GM12878 (cell line): ENCODE measurements around the gene RSPO4. TPM values are rescaled to one million over a fixed set of nuclear protein-coding genes. Genes with fewer than 3 reads are reported as not detected.

ENCODE experiments used
- ATAC-seq: fragments of 200-7000 bp; cut with Tn5 transposase; 3 replicates; pipeline ENCODE4 v1.9.1; 2020; ENCODE audit warnings: mild to moderate bottlenecking, moderate library complexity
- BruUV-seq: library from RNA; stranded (reverse); fragments of 400-500 nt; replicated peaks from 2 replicates; lab custom pipeline; 2021; lab: Mats Ljungman, UMichigan
- CTCF ChIA-PET: fragments of 300-600 bp; sonication (Branson Sonifier 250); formaldehyde crosslinking; extraction: SDS; loops from one replicate; lab custom pipeline; 2021; ENCODE audit warnings: inconsistent platforms; lab: Yijun Ruan, JAX
- POLR2A ChIA-PET: fragments of 350-600 bp; formaldehyde crosslinking; extraction: SDS; loops from one replicate; lab custom pipeline; 2021; ENCODE audit warnings: inconsistent platforms; lab: Charles Lee
- RAD21 ChIA-PET: fragments of 300-600 bp; sonication (Branson Sonifier 250); formaldehyde crosslinking; loops from one replicate; lab custom pipeline; 2023; ENCODE audit warnings: antibody characterized with exemption; ENCODE audit not compliant: unreplicated experiment; lab: Charles Lee
- SMC1A ChIA-PET: fragments of 300-600 bp; sonication (Branson Sonifier 250); formaldehyde crosslinking; loops from one replicate; lab custom pipeline; 2023; ENCODE audit not compliant: unreplicated experiment, uncharacterized antibody; lab: Charles Lee
- DNase-seq: peaks from one replicate; pipeline ENCODE4 v3.0.0-alpha.2; 2011; ENCODE audit warnings: low read depth, low spot score
- FAIRE-seq: peaks from 3 replicates; lab custom pipeline; 2011; peaks lifted over from hg19 to GRCh38; lab: Jason Lieb, UNC
- H2AFZ ChIP-seq: 2 replicates; pipeline ENCODE4 v1.6.0; 2011; ENCODE audit warnings: low read depth, low read length, control low read depth; ENCODE audit not compliant: control insufficient read depth
- H3K27ac ChIP-seq: 2 replicates; pipeline ENCODE4 v1.5.1; 2011; ENCODE audit warnings: control low read depth; ENCODE audit not compliant: control insufficient read depth, insufficient read depth
- H3K27me3 ChIP-seq, 2 experiments: replicated peaks in 1 of 2; 2 replicates each; pipeline versions ENCODE4 v1.6.0 to v1.6.1; 2011; ENCODE audit warnings: low read length in 1 of 2; ENCODE audit not compliant: control insufficient read depth in 2 of 2, insufficient read depth in 2 of 2
- H3K36me3 ChIP-seq, 2 experiments: 2 replicates each; pipeline ENCODE4 v1.5.1; 2011; ENCODE audit warnings: low read length in 1 of 2; ENCODE audit not compliant: control insufficient read depth in 2 of 2, insufficient read depth in 2 of 2
- H3K4me1 ChIP-seq: 2 replicates; pipeline ENCODE4 v1.6.1; 2011; ENCODE audit warnings: mild to moderate bottlenecking, low read length, moderate library complexity, mixed read lengths; ENCODE audit not compliant: control insufficient read depth, insufficient read depth
- H3K4me2 ChIP-seq: 2 replicates; pipeline ENCODE4 v1.6.0; 2011; ENCODE audit warnings: control low read depth; ENCODE audit not compliant: control insufficient read depth, insufficient read depth
- H3K4me3 ChIP-seq: fragments of 200-600 bp; sonication (generic); 2 replicates; pipeline ENCODE4 v1.5.1; 2016
- H3K79me2 ChIP-seq: 2 replicates; pipeline ENCODE4 v1.6.0; 2011; ENCODE audit warnings: low read length; ENCODE audit not compliant: control insufficient read depth, insufficient read depth
- H3K9ac ChIP-seq: 2 replicates; pipeline ENCODE4 v1.8.0; 2011; ENCODE audit warnings: low read length, control low read depth, mixed read lengths; ENCODE audit not compliant: control insufficient read depth, insufficient read depth
- H3K9me3 ChIP-seq: replicated peaks from 3 replicates; pipeline ENCODE4 v1.5.1; 2011; ENCODE audit warnings: mild to moderate bottlenecking, low read length; ENCODE audit not compliant: control insufficient read depth, insufficient read depth
- H4K20me1 ChIP-seq: 2 replicates; pipeline ENCODE4 v1.6.0; 2011; ENCODE audit not compliant: control insufficient read depth, insufficient read depth
- CBFB ChIP-seq: IDR thresholded peaks from 2 replicates; pipeline ENCODE4 v1.6.1; 2016; ENCODE audit warnings: antibody characterized with exemption, low read depth
- CREM ChIP-seq: IDR thresholded peaks from 2 replicates; pipeline ENCODE4 v1.6.1; 2014; ENCODE audit warnings: antibody characterized with exemption, low read depth
- EGR1 ChIP-seq, 2 experiments: IDR thresholded peaks; 1 replicate in 1 of 2; 2 replicates in 1 of 2; pipeline ENCODE4 v1.6.1; 2011 to 2012; ENCODE audit warnings: low read depth in 2 of 2, low read length in 2 of 2, borderline replicate concordance in 1 of 2, mild to moderate bottlenecking in 1 of 2, moderate library complexity in 1 of 2
- GATAD2B ChIP-seq: fragments of 450-650 bp; conservative IDR thresholded peaks from 2 replicates; pipeline ENCODE4 v1.6.1; 2017; ENCODE audit warnings: low read depth, mild to moderate bottlenecking, moderate library complexity
- KAT2A ChIP-seq: conservative IDR thresholded peaks from 2 replicates; pipeline ENCODE4 v1.6.1; 2011; ENCODE audit warnings: low read depth, low read length; ENCODE audit not compliant: control insufficient read depth
- NR2F1 ChIP-seq: fragments of 450-650 bp; conservative IDR thresholded peaks from 2 replicates; pipeline ENCODE4 v1.6.1; 2017; ENCODE audit warnings: mild to moderate bottlenecking
- RAD21 ChIP-seq: IDR thresholded peaks from 2 replicates; pipeline ENCODE4 v1.6.1; 2011; ENCODE audit warnings: mild to moderate bottlenecking, low read depth, low read length, moderate library complexity; ENCODE audit not compliant: insufficient read depth
- REST ChIP-seq: IDR thresholded peaks from 2 replicates; pipeline ENCODE4 v1.6.1; 2012; ENCODE audit warnings: mild to moderate bottlenecking, low read depth, low read length
- SMC3 ChIP-seq: IDR thresholded peaks from 2 replicates; pipeline ENCODE4 v1.6.1; 2011; ENCODE audit warnings: low read length, improper control_type of control experiment, borderline replicate concordance
- ZNF24 ChIP-seq: fragments of 450-650 bp; IDR thresholded peaks from 2 replicates; pipeline ENCODE4 v1.6.1; 2017; ENCODE audit warnings: antibody characterized with exemption, mild to moderate bottlenecking
- WGBS: methylation state at CpG from one replicate; pipeline ENCODE4 v1.1.6; 2016; ENCODE audit warnings: low lambda C conversion rate; ENCODE audit not compliant: insufficient replicate concordance, insufficient coverage; ENCODE audit errors: missing lambda C conversion rate; 5-methylcytosine and 5-hydroxymethylcytosine counted together
- in situ Hi-C: fragments of 300-500 bp; cut with MboI; formaldehyde crosslinking; loops from 9 replicates; pipeline ENCODE4 v1.14.3; 2018; ENCODE audit warnings: mixed read lengths
- intact Hi-C: fragments of 100-400 bp; cut with micrococcal nuclease; formaldehyde crosslinking; loops from one replicate; pipeline ENCODE4 v1.14.2; 2022; ENCODE audit not compliant: unreplicated experiment
- polyA plus RNA-seq, 11 experiments: library from polyadenylated mRNA; depleted of rRNA in 4 of 11; unstranded in 6 of 11; stranded (reverse) in 5 of 11; fragments of >200 nt; fragmentation: Nextera tagmentation in 4 of 11; fragmentation: Illumina TruSeq in 1 of 11; extraction: Ambion mirVana in 4 of 11; extraction: Trizol in 1 of 11; gene quantifications; 1 replicate in 1 of 11; 2 replicates in 10 of 11; pipeline versions ENCODE4 v1.2.1 to v1.2.3, GENCODE V29; 2011 to 2016; ENCODE audit warnings: inconsistent platforms in 2 of 11, missing spikeins in 2 of 11, low read depth in 1 of 11
- total RNA-seq, 4 experiments: library from RNA; depleted of rRNA in 3 of 4; stranded (reverse); fragments of >200 nt in 3 of 4; fragmentation: Illumina TruSeq in 1 of 4; extraction: Trizol in 1 of 4; gene quantifications; 2 replicates each; pipeline versions ENCODE4 v1.2.1 to v1.2.3, GENCODE V29; 2013 to 2021
- TF ChIP-seq, protein P1 (sequence below): fragments of 450-650 bp; IDR thresholded peaks from 2 replicates; pipeline ENCODE4 v1.6.1; 2014; ENCODE audit warnings: mild to moderate bottlenecking
- TF ChIP-seq, protein P2 (sequence below): IDR thresholded peaks from 2 replicates; pipeline ENCODE4 v1.6.1; 2012; ENCODE audit warnings: low read depth, low read length, improper control_type of control experiment
- TF ChIP-seq, protein P3 (sequence below), 3 experiments: IDR thresholded peaks in 2 of 3; conservative IDR thresholded peaks in 1 of 3; 2 replicates each; pipeline ENCODE4 v1.5.1; 2011; ENCODE audit warnings: low read depth in 3 of 3, low read length in 3 of 3, mild to moderate bottlenecking in 3 of 3, control low read depth in 2 of 3, moderate library complexity in 2 of 3, inconsistent platforms in 1 of 3, mixed read lengths in 1 of 3; ENCODE audit not compliant: control insufficient read depth in 2 of 3, insufficient read depth in 1 of 3; ENCODE audit errors: extremely low read depth in 1 of 3

Gene RSPO4
- total and polyA plus RNA-seq, 10 of the 15 experiments (the other 5 are each of a cell fraction or from before 2014, with no cell fraction given): 0.06 TPM; not detected in 9

DNA sequence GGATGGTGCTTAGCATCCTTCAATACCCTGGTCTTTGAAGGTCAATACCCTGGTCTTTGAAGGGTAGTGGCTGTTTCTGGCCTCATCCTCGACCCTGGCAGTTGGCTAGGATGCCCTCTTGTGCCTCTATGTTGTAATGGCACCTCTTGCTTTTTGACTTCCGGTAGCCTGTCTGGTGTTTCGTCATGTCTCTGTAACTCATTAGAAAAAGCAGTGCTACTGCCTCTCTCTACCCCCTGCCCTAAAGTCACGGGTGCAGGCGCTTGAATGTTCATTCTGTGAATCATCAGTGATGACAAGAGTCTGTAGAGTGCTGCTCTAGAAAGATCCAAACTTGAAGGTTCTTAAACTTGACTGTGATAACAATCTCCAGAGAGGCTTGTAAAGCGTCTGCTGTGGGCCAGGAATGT lies 28.3 kb downstream of the RSPO4 start:
- ChIA-PET CTCF (interaction anchor here (0.7 to 0.9 kb wide), 3 partner anchors 19 to 463 kb away, joined by 3 to 5 read pairs (median 4); no protein-coding TSS in a partner anchor), SMC1A (no interaction called here), RAD21 (interaction anchor here (1.4 kb wide), 1 partner anchor 155 kb away, joined by 3 read pairs; no protein-coding TSS in a partner anchor), POLR2A (no interaction called here)
- ATAC-seq: peak; percentile 91
- FAIRE-seq: peak; percentile 72
- WGBS: 3% methylated on average over 6 of the region's 6 CpGs
- intact Hi-C loops (loop anchor here (1.0 kb wide), 1 partner anchor 157 kb away; no protein-coding TSS in a partner anchor), in situ Hi-C loops (no loop called here)
- no peaks in the 10 kb centered on the region for H3K4me1 ChIP-seq
- no peak overlapping the region for H3K4me3 ChIP-seq
- no TSS peak for BruUV-seq
- H3K27me3 ChIP-seq: no peaks in the 10 kb centered on the region
- H3K36me3 ChIP-seq: no peaks in the 10 kb centered on the region
- peak overlapping the region; percentile 22; the same call in 1 of the 2 replicates for H2AFZ ChIP-seq
- H4K20me1 ChIP-seq: no peaks in the 10 kb centered on the region
- H3K4me2 ChIP-seq: no peak overlapping the region
- H3K79me2 ChIP-seq: no peaks in the 10 kb centered on the region
- no peaks in the 10 kb centered on the region for H3K9me3 ChIP-seq
- DNase-seq: peak; percentile 1
- no peak overlapping the region for H3K27ac ChIP-seq
- H3K9ac ChIP-seq: no peak overlapping the region
- no peak for TF ChIP-seq GATAD2B
- TF ChIP-seq, protein P1, sequence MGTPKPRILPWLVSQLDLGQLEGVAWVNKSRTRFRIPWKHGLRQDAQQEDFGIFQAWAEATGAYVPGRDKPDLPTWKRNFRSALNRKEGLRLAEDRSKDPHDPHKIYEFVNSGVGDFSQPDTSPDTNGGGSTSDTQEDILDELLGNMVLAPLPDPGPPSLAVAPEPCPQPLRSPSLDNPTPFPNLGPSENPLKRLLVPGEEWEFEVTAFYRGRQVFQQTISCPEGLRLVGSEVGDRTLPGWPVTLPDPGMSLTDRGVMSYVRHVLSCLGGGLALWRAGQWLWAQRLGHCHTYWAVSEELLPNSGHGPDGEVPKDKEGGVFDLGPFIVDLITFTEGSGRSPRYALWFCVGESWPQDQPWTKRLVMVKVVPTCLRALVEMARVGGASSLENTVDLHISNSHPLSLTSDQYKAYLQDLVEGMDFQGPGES: no peak
- TF ChIP-seq, protein P2, sequence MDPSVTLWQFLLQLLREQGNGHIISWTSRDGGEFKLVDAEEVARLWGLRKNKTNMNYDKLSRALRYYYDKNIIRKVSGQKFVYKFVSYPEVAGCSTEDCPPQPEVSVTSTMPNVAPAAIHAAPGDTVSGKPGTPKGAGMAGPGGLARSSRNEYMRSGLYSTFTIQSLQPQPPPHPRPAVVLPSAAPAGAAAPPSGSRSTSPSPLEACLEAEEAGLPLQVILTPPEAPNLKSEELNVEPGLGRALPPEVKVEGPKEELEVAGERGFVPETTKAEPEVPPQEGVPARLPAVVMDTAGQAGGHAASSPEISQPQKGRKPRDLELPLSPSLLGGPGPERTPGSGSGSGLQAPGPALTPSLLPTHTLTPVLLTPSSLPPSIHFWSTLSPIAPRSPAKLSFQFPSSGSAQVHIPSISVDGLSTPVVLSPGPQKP: 0 out of 2 replicates have a peak, but pooled peaks have one; percentile 57
- TF ChIP-seq KAT2A: no peak
- no peak for TF ChIP-seq REST
- TF ChIP-seq SMC3: peak; percentile 52
- TF ChIP-seq RAD21: peak; percentile 40
- TF ChIP-seq NR2F1: 0 out of 2 replicates have a peak, but pooled peaks have one; percentile 5
- TF ChIP-seq, protein P3, sequence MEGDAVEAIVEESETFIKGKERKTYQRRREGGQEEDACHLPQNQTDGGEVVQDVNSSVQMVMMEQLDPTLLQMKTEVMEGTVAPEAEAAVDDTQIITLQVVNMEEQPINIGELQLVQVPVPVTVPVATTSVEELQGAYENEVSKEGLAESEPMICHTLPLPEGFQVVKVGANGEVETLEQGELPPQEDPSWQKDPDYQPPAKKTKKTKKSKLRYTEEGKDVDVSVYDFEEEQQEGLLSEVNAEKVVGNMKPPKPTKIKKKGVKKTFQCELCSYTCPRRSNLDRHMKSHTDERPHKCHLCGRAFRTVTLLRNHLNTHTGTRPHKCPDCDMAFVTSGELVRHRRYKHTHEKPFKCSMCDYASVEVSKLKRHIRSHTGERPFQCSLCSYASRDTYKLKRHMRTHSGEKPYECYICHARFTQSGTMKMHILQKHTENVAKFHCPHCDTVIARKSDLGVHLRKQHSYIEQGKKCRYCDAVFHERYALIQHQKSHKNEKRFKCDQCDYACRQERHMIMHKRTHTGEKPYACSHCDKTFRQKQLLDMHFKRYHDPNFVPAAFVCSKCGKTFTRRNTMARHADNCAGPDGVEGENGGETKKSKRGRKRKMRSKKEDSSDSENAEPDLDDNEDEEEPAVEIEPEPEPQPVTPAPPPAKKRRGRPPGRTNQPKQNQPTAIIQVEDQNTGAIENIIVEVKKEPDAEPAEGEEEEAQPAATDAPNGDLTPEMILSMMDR (IDR thresholded peaks at IDR 0.05 in 2 of 3, conservative IDR thresholded peaks at IDR 0.05 in 1 of 3; ENCODE audit: control insufficient read depth in 2 of 3, extremely low read depth in 1 of 3, insufficient read depth in 1 of 3, low read depth in 3 of 3, low read length in 3 of 3): peak; percentile 50 to 58 (median 57)
- TF ChIP-seq EGR1 (IDR thresholded peaks at IDR 0.05; ENCODE audit: borderline replicate concordance in 1 of 2, low read depth in 2 of 2, low read length in 2 of 2): no peak
- TF ChIP-seq CREM: no peak
- no peak for TF ChIP-seq ZNF24
- no peak for TF ChIP-seq CBFB
